Common myeloid progenitor, CD34-positive (primary cell): ENCODE measurements around the gene AADACL3.
"Not testable (repeated sequence)": the region's sequence is repeated elsewhere in the genome, so short reads cannot be mapped to it uniquely, and the experiment has no call there.

Experiments used
- CTCF ChIA-PET: fragments of 350-600 bp; sonication (Branson Sonifier 250); formaldehyde crosslinking; loops from one replicate; lab custom pipeline; 2021; ENCODE audit warnings: antibody characterized with exemption; lab: Charles Lee
- POLR2A ChIA-PET: fragments of 350-600 bp; sonication (Branson Sonifier 250); formaldehyde crosslinking; loops from one replicate; lab custom pipeline; 2021; ENCODE audit warnings: antibody characterized with exemption; lab: Charles Lee
- DNase-seq, 3 donors: peaks; one replicate each; pipeline versions ENCODE4 v3.0.0 to v3.0.0-alpha.2; 2013
- H3K27ac ChIP-seq, 2 experiments: 1 replicate in 1 of 2; 2 replicates in 1 of 2; pipeline ENCODE4 v1.7.0; 2013; ENCODE audit warnings: inconsistent platforms in 2 of 2, low read length in 2 of 2, mild to moderate bottlenecking in 2 of 2, low read depth in 1 of 2, moderate library complexity in 1 of 2; ENCODE audit not compliant: severe bottlenecking in 2 of 2, insufficient read depth in 1 of 2, poor library complexity in 1 of 2
- H3K27me3 ChIP-seq, 5 experiments: replicated peaks in 2 of 5; 1 replicate in 3 of 5; 2 replicates in 2 of 5; pipeline versions ENCODE4 v1.6.1 to v1.7.0; 2013; ENCODE audit warnings: low read length in 4 of 5, mild to moderate bottlenecking in 2 of 5, moderate library complexity in 2 of 5, inconsistent platforms in 1 of 5; ENCODE audit not compliant: insufficient read depth in 5 of 5, control insufficient read depth in 4 of 5
- H3K36me3 ChIP-seq, 4 experiments: 1 replicate in 2 of 4; 2 replicates in 2 of 4; pipeline versions ENCODE4 v1.6.1 to v1.7.0; 2013; ENCODE audit warnings: low read length in 3 of 4, control low read depth in 1 of 4, mild to moderate bottlenecking in 1 of 4; ENCODE audit not compliant: control insufficient read depth in 4 of 4, insufficient read depth in 4 of 4
- H3K4me1 ChIP-seq, 4 experiments: 1 replicate in 3 of 4; 2 replicates in 1 of 4; pipeline versions ENCODE4 v1.6.1 to v1.7.1; 2013; ENCODE audit warnings: low read length in 3 of 4, mild to moderate bottlenecking in 3 of 4, control low read depth in 1 of 4, inconsistent platforms in 1 of 4, moderate library complexity in 1 of 4; ENCODE audit not compliant: control insufficient read depth in 4 of 4, insufficient read depth in 4 of 4; ENCODE audit errors: control extremely low read depth in 1 of 4
- H3K4me3 ChIP-seq, 7 experiments: 1 replicate in 4 of 7; 2 replicates in 3 of 7; pipeline versions ENCODE4 v1.5.1 to v1.7.0; 2013; ENCODE audit warnings: mild to moderate bottlenecking in 7 of 7, low read length in 6 of 7, moderate library complexity in 6 of 7, inconsistent platforms in 2 of 7, low read depth in 2 of 7, control low read depth in 1 of 7; ENCODE audit not compliant: insufficient read depth in 4 of 7, control insufficient read depth in 1 of 7; ENCODE audit errors: extremely low read depth in 1 of 7
- H3K9me3 ChIP-seq, 5 experiments: 1 replicate in 4 of 5; 2 replicates in 1 of 5; pipeline versions ENCODE4 v1.6.1 to v1.7.1; 2013; ENCODE audit warnings: low read length in 4 of 5, mild to moderate bottlenecking in 2 of 5, inconsistent platforms in 1 of 5, low read depth in 1 of 5, moderate library complexity in 1 of 5; ENCODE audit not compliant: control insufficient read depth in 4 of 5, insufficient read depth in 2 of 5; ENCODE audit errors: control extremely low read depth in 1 of 5
- WGBS: methylation state at CpG from one replicate; pipeline ENCODE4 v1.1.5; 2013; ENCODE audit not compliant: insufficient coverage; 5-methylcytosine and 5-hydroxymethylcytosine counted together

The AADACL3 gene

DNA sequence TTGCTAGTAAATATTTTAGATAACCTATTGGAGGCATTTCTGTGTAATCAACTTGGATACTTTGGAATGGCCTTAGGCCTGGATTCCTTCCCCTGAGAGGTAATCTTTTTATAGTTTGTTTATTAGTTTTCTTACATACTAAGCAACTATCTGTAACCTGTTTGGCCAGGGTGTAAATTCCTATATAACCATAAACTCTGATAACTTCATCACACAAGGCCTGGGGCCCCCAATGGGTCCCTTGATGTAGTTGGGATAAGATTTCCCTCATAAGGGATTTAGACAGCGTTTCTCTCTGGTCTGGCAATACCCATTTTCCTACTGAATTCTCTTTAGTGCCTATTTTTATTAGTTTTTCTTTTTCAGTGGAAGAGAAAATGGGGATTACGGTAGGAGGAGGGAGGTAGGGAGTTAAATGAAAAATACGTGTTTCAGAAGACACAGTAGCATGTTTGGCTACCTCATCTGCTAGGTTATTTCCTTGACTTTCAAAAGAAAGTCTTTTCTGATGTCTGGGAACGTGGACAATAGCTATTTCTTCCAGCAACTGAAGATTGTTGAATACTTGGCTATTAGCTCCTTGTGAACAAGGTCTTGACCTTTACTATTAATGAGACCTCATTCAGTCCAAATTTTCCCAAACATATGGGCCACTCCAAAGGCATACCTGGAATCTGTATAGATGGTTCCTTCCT lies 7.4 kb upstream of the AADACL3 start:
- Histone ChIP-seq H3K36me3 (no peaks in the 10 kb centered on the region), H3K27me3 (peaks cover 0 to 3% (median 0%) of the 10 kb centered on the region in 5 experiments), H3K9me3 (peaks cover 0 to 10% (median 6%) of the 10 kb centered on the region in 5 experiments), H3K4me3 (no peak overlapping the region), H3K4me1 (no peaks in the 10 kb centered on the region), H3K27ac (no peak overlapping the region)
- WGBS = 100% methylated on average over 1 of the region's 4 CpGs
- CTCF ChIA-PET = no interaction called here
- no peak for DNase-seq
- POLR2A ChIA-PET = no interaction called here

DNA sequence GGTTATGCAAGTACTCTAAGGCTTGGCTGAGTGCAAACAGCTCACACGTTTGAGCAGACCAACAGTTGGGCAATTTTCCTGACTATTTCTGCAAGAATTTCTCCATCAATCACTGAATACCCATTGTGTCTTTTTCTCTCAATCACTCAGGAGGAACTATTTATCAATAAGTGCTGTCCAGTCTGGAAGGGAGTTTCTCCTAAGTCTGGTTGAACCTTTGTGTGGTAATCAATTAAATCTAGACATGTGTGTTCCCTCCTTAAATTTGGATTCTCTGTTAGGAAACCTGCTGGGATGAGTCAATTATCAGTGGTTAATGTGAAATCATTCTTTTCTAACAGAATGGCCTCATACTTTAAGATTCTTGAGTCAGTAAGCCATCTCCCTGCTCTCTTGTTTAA lies 6.8 kb upstream of the AADACL3 start:
- Histone ChIP-seq H3K4me3 (no peak overlapping the region), H3K27me3 (peaks cover 0 to 3% (median 0%) of the 10 kb centered on the region in 5 experiments), H3K9me3 (peaks cover 0 to 5% (median under 1%) of the 10 kb centered on the region in 5 experiments), H3K36me3 (no peaks in the 10 kb centered on the region), H3K27ac (no peak overlapping the region), H3K4me1 (no peaks in the 10 kb centered on the region)
- POLR2A ChIA-PET = no interaction called here
- CTCF ChIA-PET = no interaction called here
- WGBS = 71% methylated on average over 1 of the region's 1 CpG
- DNase-seq = no peak

DNA sequence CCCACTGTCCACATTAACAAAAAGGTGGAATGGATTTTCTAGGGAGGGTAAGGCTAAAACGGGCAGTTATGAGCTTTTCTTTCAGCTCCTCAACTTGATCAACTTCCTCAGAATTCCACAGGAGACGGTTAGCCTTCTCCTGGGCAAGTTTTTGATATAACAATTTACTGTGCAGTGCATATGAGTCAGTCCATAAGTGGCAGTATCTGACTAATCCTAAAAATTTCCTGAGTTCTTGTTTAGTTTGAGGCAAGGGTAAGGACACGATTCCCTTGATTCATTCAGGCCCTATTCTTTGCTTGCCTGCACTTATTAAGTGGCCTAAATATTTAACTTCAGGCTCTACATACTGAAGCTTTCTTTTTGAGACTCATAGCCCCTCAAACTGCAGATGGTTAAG lies 6.2 kb upstream of the AADACL3 start:
- ChIA-PET POLR2A (no interaction called here), CTCF (no interaction called here)
- no peak overlapping the region for H3K4me3 ChIP-seq
- peaks cover 0 to 1% (median 0%) of the 10 kb centered on the region in 5 experiments for H3K9me3 ChIP-seq
- H3K27me3 ChIP-seq = peaks cover 0 to 3% (median 1%) of the 10 kb centered on the region in 5 experiments
- H3K27ac ChIP-seq = no peak overlapping the region
- H3K36me3 ChIP-seq = no peaks in the 10 kb centered on the region
- no peaks in the 10 kb centered on the region for H3K4me1 ChIP-seq
- DNase-seq = no peak
- WGBS = 94% methylated on average over 2 of the region's 3 CpGs

DNA sequence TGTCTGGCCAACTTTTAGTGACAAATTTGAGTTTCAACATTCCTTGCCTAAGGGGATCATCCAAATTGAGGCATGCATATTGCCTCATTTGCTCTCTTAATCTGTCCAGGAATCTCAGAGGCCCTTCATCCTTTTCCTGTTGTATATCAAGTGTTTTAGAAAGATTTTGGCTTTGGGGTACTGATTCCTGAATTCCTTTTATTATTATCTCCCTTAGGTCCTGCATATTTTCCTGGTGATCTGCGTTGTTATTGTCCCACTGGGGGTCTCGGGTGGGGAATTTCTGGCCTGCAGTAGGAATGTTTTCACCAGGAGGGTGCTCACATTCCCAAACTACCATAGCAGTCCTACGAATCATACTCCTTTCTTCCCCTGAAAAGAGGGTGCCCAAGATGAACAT lies 4.4 kb upstream of the AADACL3 start:
- no peak for DNase-seq

DNA sequence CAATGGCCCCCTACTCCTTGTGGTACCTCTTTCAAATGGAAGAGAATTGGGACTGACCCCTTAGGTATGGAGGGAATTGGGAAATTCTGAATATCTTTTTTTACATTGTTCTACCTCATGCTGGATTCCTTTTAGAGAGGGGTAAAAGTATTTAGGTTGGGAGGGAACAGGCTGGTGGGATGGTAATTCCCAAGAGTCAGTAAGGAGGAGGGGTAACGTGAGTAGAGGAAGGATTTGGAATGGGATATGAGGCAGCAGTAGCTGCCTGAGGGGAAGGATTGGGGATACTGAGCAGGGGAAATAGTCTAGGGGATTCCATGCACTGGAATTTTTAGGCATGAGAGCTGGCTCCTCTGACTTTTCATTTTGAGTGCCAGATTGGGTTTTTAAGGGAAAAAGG lies 3.8 kb upstream of the AADACL3 start:
- CTCF ChIA-PET = no interaction called here
- 67% methylated on average over 1 of the region's 1 CpG for WGBS
- Histone ChIP-seq H3K9me3 (no peaks in the 10 kb centered on the region), H3K36me3 (no peaks in the 10 kb centered on the region), H3K4me3 (no peak overlapping the region), H3K27ac (no peak overlapping the region), H3K27me3 (peaks cover 0 to 4% (median 0%) of the 10 kb centered on the region in 5 experiments), H3K4me1 (no peaks in the 10 kb centered on the region)
- POLR2A ChIA-PET = no interaction called here
- no peak for DNase-seq

More for the DNA sequence above, 4.4 kb upstream of the AADACL3 start:
- CTCF ChIA-PET = interaction anchor here (1.1 kb wide), 1 partner anchor 11 kb away, joined by 3 read pairs; no protein-coding TSS in a partner anchor
- H3K4me3 ChIP-seq = no peak overlapping the region
- H3K9me3 ChIP-seq = no peaks in the 10 kb centered on the region
- H3K36me3 ChIP-seq = no peaks in the 10 kb centered on the region
- peaks cover 0 to 4% (median 0%) of the 10 kb centered on the region in 5 experiments for H3K27me3 ChIP-seq
- no peak overlapping the region for H3K27ac ChIP-seq
- WGBS = 86% methylated on average over 2 of the region's 3 CpGs
- no peaks in the 10 kb centered on the region for H3K4me1 ChIP-seq
- POLR2A ChIA-PET = no interaction called here

GRCh38 chr1:12712929-12713328 lies 3.0 kb upstream of the AADACL3 start:
- Histone ChIP-seq H3K27ac (no peak overlapping the region), H3K4me1 (no peaks in the 10 kb centered on the region), H3K36me3 (no peaks in the 10 kb centered on the region), H3K4me3 (no peak overlapping the region), H3K27me3 (peaks cover 0 to 4% (median 0%) of the 10 kb centered on the region in 5 experiments), H3K9me3 (no peaks in the 10 kb centered on the region)
- POLR2A ChIA-PET = no interaction called here
- CTCF ChIA-PET = no interaction called here
- 95% methylated on average over 7 of the region's 8 CpGs for WGBS
- no peak for DNase-seq

DNA sequence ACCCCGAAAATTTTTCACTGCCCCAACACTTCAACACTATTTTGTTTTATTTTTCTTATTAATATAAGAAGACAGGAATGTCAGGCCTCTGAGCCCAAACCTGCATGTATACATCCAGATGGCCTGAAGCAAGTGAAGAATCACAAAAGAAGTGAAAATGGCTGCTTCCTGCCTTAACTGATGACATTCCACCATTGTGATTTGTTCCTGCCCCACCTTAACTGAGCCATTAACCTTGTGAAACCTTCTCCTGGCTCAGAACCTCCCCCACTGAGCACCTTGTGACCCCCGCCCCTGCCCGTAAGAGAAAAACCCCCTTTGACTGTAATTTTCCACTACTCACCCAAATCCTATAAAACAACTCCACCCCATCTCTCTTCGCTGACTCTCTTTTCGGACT lies 2.3 kb upstream of the AADACL3 start:
- WGBS = 89% methylated on average over 4 of the region's 5 CpGs
- H3K27me3 ChIP-seq, DNase-seq, H3K4me1 ChIP-seq, POLR2A ChIA-PET, H3K4me3 ChIP-seq, H3K9me3 ChIP-seq, H3K27ac ChIP-seq, H3K36me3 ChIP-seq: not testable (repeated sequence)
- CTCF ChIA-PET = interaction anchor here (0.6 kb wide), 1 partner anchor 685 kb away, joined by 3 read pairs; no protein-coding TSS in a partner anchor
